Endometrial microvascular endothelial cells (primary cell): ENCODE data around the gene NKD2. TPM values are rescaled to one million over a fixed set of nuclear protein-coding genes. Genes with fewer than 3 reads are reported as not detected.
"Not testable (repeated sequence)": the region's sequence is repeated elsewhere in the genome, so short reads cannot be mapped to it uniquely, and the experiment has no call there.

Source experiments
- in situ Hi-C: cut with HindIII; loops from 2 replicates; pipeline ENCODE4 v1.10.0; 2017; ENCODE audit warnings: low sequenced_read_pairs, low pct_unique_long_range_greater_than_20kb; ENCODE audit errors: inconsistent ontology term
- total RNA-seq: library from RNA; depleted of rRNA; stranded (reverse); fragments of >200 nt; gene quantifications from one replicate; pipeline ENCODE4 v1.2.3, GENCODE V29; 2015; ENCODE audit errors: inconsistent ontology term

Gene NKD2
- total RNA-seq, 1 donor from 2014 or later, result not detected

- in situ Hi-C loops, result no loop called here
Observed at GRCh38 chr5:1020452-1020961, 11.9 kb downstream of the NKD2 start.

- in situ Hi-C loops, result no loop called here
Observed at GRCh38 chr5:1021136-1021968, 12.8 kb downstream of the NKD2 start.

- in situ Hi-C loops, result not testable (repeated sequence)
Observed at GRCh38 chr5:1021969-1022336, 13.4 kb downstream of the NKD2 start.

GRCh38 chr5:1026700-1027621 is 18.4 kb downstream of the NKD2 start:
- in situ Hi-C loops, result no loop called here

- in situ Hi-C loops, result no loop called here
Observed at GRCh38 chr5:1027631-1028441, 19.2 kb downstream of the NKD2 start.

DNA sequence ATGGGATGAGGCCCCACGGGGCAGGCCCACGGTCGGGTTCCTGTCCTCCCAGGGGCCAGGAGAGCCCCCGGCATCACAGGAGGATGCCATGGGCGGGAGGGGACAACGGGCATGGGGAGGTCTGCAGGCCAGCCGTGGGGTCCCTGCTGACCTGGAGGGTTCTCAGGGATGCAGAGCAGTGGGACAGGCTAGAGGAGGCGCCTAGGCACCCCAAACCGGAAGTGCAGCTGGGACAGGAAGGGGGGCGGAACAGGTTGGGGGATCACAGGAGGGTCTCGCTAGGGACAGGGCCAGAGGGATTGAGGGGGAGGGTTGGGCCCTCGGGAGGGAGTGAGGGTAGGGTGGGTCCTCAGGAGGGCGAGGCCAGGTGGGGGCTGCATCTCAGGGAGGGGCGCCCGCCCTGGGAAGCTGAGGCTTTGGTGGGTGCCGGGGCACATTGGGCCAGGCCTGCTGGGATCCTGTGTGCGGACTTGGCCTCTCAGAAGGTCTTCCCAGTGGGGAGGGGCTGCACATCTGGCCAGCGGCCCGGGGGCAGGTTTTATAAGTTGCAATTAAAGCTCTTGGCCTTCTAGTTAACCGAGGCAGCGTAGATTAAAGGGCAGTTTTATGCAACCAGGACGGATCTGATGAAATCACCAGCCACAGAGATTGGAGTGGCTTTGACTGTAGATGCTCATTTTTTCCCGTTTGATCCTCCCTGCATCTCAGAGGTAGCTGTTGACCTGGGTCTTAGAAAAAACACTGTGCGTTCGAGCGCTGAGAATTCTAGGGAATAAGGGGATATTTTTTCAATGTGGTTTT is 20.1 kb downstream of the NKD2 start:
- in situ Hi-C loops, result no loop called here

DNA sequence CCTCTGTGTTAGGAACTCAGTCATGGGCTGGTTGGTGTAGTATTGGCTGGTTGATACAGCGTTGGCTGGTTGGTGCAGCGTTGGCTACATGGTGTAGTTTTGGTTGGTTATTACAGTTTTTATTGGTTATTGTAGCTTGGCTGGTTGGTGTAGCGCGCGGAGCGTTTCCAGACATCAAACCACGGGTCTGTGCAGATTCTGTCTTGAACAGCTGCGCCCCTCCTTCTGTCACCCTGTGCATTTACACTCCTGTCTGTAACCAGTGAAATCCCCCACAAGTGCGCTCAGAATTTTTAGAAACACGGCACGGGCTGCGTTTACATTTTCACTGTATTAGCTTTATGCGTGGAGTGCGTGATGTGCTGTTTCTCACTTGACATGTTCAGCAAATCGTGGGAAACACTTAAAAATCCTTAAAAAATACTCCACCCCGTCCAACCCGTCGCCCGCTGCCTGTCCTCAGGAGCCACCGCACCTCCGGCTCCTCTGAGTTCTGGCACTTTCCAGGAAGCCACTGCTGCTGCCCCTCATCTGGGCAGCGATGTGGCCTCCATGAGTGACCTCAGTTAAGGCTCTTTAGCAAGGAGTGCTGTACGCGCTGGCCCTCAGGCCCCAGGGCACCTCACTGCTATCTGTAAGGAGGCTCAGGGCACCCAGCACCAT is 20.8 kb downstream of the NKD2 start:
- in situ Hi-C loops, result no loop called here

DNA sequence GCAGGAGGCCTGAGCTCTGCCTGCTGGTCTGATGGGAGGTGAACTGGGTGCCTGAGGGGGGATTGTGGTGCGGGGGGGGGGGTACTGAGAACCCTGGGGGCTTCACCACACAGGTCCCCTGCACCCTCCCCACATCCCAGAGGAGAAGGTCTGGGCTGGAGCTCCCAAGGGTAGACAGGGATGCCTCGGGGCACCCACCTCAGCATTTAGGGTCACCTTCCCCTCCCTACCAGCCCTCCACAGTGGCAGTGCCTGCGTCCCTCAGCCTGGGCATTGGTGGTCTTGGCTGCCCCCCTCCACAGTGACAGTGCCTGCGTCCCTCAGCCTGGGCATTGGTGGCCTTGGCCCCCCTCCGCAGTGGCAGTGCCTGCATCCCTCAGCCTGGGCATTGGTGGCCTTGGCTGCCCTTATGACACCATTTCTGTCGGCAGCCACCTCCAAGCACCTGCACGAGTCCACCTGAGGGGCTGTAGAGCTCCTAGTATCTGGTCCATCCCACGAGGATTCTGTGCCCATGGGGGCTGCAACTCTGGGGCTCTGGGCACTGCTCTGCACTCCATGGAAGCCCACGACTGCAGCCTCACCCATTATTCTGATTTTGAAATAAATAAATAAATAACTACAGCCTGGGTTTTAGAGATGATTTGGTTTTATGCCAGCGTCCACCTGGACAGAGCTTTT is 21.5 kb downstream of the NKD2 start:
- in situ Hi-C loops, result no loop called here

DNA sequence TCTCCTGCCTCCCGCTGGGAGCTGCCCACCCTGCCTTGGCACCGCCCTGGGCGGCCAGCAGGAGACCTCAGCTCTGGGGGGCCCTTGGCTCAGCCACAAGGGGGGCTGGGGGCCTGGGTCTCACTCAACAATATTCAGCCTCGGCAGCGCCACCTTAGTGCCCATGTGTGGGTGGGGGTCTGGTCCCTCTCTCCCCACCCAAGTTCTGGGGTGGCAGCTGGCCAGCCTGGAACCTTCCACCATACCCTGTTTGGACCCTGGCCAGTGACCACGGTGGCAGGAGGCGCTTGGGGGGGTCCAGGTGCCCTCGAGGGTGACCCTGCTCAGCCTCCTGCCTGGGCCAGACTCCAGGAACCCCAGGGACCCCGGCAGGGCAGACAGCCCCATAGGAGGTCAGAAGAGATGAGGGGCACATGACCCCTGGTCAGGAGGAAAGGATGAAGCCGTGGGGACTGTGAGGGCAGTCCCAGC is 22.2 kb downstream of the NKD2 start:
- in situ Hi-C loops, result no loop called here

DNA sequence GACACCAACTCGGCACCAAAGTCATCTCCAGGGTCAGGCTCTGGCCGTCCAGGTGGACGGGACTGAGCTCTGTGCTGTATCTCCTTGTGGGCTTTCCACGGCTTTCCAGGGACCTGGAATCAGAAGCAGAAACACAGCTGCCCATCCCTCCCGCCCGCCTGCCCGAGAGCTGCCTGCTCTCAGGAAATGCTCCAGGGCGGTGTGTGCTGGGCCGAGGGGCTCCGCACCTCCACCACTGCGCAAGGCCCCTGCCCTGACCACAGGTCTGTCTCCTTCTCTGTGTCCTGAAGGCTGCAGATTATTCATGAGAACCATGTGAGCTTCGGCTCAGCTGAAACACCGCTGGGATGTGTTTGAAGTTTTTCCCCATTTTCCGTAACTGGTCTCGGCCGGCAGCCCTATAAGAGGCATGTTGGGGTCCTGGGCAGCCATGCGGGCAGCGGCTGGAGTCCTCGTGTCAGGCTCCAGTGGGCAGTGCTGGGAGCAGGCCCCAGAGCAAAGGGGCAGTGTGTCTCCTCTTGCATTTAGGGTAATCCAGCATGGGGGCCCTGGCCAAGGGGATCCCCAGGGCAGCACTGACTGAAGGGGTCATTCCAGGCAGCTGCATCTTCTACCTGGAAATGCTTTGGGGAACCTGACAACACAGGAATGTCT is 22.8 kb downstream of the NKD2 start:
- in situ Hi-C loops, result no loop called here

DNA sequence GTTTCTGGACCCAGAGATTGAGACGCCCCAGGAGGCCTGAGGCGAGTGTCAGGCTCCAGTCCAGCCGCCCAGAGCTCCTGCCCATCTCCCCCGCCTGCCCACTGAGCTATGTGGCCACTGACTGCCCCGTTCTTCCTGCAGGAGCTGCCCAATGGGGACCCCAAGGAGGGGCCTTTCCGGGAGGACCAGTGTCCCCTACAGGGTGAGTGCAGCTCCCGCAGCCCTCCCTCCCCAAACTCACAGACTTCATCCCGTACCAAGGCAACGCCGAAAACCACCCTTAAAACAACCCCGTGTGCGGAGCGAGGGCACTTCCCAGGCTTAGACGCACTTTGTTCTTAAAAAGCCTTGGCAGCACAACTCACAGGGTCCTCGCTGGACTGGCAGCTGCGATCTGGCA is 23.4 kb downstream of the NKD2 start:
- in situ Hi-C loops, result no loop called here

DNA sequence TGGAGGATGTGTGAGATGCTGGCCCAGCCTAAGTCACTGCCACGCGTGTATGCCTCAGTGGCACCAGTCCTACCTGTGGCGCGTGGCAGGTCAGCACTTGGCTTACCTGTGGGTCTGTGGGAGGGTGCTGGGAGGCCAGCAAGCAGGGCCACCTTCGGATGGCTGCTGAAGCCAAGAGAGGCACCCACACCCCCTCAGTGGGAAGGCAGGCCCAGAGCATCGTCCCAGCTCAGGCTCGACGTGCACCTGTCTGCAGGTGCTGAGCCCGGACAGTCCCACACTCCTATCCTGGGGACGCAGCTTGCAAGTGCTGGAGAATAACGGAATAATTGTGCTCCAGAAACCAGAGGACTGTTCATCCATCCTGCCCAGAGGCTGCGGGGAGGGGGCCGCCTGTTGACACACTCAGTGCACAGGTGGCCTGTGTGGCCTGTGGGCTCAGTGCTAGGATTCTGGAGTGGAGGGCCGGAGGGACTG is 24.0 kb downstream of the NKD2 start:
- in situ Hi-C loops, result no loop called here

DNA sequence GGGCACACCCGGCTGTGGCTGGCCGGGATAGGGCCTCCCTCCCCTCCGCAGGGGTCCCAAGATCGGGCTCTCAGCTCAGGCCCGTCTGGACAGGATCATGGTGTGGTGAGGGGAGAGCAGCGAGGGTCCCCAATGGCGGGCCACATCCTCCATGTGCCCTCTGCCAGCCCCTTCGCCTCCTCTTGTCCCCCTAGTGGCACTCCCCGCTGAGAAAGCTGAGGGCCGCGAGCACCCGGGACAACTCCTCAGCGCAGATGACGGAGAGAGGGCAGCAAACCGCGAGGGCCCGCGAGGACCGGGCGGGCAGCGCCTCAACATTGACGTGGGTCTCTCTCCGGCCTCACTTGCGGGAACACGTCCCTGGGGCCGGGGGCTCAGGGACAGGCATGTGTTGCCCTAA is 24.6 kb downstream of the NKD2 start:
- in situ Hi-C loops, result no loop called here

DNA sequence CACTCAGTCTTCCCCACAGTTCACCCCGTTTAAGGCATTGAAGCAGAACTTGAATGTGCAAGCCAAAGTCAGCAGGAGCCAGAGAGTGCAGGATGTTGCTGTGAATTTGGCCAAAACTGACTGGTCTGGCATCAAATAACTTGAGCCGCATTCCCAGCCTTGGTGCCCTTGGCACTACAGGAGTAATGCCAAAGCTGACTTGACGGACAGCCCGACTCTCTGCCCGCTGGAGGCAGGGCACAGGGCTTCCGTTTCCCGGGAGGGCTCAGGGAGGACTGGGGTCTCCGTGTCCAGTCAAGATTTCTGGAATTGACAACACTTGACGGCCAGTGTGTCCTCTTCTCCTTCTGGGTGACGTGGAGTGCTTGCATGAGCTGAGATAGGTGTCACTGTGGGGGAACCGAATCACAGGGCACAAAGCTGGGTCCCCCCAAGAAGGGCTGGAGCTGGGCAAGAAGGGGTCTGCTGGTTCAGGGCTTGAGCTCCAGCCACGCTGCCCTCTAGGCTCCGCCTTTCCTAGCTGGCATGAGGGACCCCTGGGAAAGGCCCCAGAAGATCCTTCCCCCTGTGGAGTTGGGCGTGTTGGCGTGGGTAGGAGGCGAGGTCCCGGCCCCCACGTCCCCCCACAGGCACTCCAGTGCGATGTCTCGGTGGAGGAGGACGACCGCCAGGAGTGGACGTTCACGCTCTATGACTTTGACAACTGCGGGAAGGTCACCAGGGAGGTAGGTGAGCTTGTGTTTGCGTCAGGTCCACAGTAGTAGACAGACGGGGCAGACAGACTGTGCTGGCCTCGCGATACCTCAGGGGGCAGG is 25.2 kb downstream of the NKD2 start:
- in situ Hi-C loops, result no loop called here

DNA sequence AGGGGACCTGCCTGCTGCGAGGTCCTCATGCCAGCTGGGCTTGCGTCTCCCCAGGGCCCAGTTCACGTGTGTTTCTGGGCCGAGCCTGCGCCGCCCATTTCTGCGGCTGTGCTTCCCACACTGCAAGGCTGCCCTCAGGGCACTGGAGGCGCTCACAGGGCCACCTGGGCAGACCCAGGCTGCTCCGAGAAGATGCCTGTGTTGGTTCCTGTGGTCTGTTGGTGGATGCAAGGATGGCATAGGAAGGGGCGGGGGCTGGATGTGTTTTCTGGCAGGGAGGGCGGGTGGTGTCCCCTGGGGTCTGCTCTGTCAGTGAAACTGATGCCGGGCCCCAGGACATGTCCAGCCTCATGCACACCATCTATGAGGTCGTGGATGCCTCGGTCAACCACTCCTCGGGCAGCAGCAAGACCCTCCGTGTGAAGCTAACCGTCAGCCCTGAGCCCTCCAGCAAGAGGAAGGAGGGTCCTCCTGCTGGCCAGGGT is 25.9 kb downstream of the NKD2 start:
- in situ Hi-C loops, result no loop called here

GRCh38 chr5:1034986-1035385 is 26.4 kb downstream of the NKD2 start:
- in situ Hi-C loops, result no loop called here
